Neural progenitor cell (in vitro differentiated cells): ENCODE data around the gene TRAF1. TPM values are rescaled to one million over a fixed set of nuclear protein-coding genes. Genes with fewer than 3 reads are reported as not detected.
A peak's percentile ranks its signal among the peaks of the same experiment; 100 is the strongest.

Source experiments
- DNase-seq: peaks from one replicate; pipeline ENCODE4 v3.0.0-alpha.2; 2016; ENCODE audit warnings: low spot score
- H2AFZ ChIP-seq: fragments of 200-600 bp; sonication (generic); replicated peaks from 2 replicates; pipeline ENCODE4 v1.6.1; 2016; ENCODE audit warnings: antibody characterized with exemption
- H3F3A ChIP-seq: fragments of 200-600 bp; sonication (generic); 2 replicates; pipeline ENCODE4 v1.6.1; 2016; ENCODE audit warnings: antibody characterized with exemption, low read depth
- H3K27ac ChIP-seq: fragments of 200-600 bp; sonication (generic); 2 replicates; pipeline ENCODE4 v1.5.1; 2016; ENCODE audit warnings: mild to moderate bottlenecking
- H3K27me3 ChIP-seq: fragments of 200-600 bp; sonication (generic); 2 replicates; pipeline ENCODE4 v1.6.1; 2016; ENCODE audit warnings: mild to moderate bottlenecking, moderate library complexity
- H3K36me3 ChIP-seq: fragments of 200-600 bp; sonication (generic); 2 replicates; pipeline ENCODE4 v1.5.1; 2016
- H3K4me1 ChIP-seq: fragments of 200-600 bp; sonication (generic); 2 replicates; pipeline ENCODE4 v1.6.1; 2016; ENCODE audit warnings: mixed run types
- H3K4me2 ChIP-seq: fragments of 200-600 bp; sonication (generic); 2 replicates; pipeline ENCODE4 v1.6.1; 2016
- H3K4me3 ChIP-seq: fragments of 200-600 bp; sonication (generic); 2 replicates; pipeline ENCODE4 v1.5.1; 2016
- H3K79me2 ChIP-seq: fragments of 200-600 bp; sonication (generic); 2 replicates; pipeline ENCODE4 v1.6.1; 2016; ENCODE audit warnings: low read depth
- H3K9ac ChIP-seq: fragments of 200-600 bp; sonication (generic); 2 replicates; pipeline ENCODE4 v1.6.1; 2016
- H3K9me3 ChIP-seq: fragments of 200-600 bp; sonication (generic); 2 replicates; pipeline ENCODE4 v1.5.1; 2016; ENCODE audit warnings: low read depth
- H4K20me1 ChIP-seq: fragments of 200-600 bp; sonication (generic); 2 replicates; pipeline ENCODE4 v1.6.1; 2016; ENCODE audit warnings: low read depth
- H3K27ac Mint-ChIP-seq: 3 replicates; pipeline ENCODE4 v1.8.0; 2021; ENCODE audit warnings: mixed read lengths
- H3K27me3 Mint-ChIP-seq: 2 replicates; pipeline ENCODE4 v1.8.0; 2022; ENCODE audit warnings: low read depth, mild to moderate bottlenecking, inconsistent platforms, moderate library complexity, mixed read lengths; ENCODE audit not compliant: insufficient read depth
- H3K36me3 Mint-ChIP-seq: 3 replicates; pipeline ENCODE4 v1.8.0; 2021; ENCODE audit warnings: mixed read lengths
- H3K4me1 Mint-ChIP-seq: 3 replicates; pipeline ENCODE4 v1.8.0; 2021; ENCODE audit warnings: mixed read lengths
- H3K4me3 Mint-ChIP-seq: 3 replicates; pipeline ENCODE4 v1.8.0; 2021; ENCODE audit warnings: mild to moderate bottlenecking, moderate library complexity, mixed read lengths
- H3K9me3 Mint-ChIP-seq: 3 replicates; pipeline ENCODE4 v1.8.0; 2020; ENCODE audit warnings: mixed read lengths
- EZH2 ChIP-seq: fragments of 200-600 bp; sonication (generic); IDR thresholded peaks from 2 replicates; pipeline ENCODE4 v1.6.1; 2017; ENCODE audit warnings: antibody characterized with exemption, mild to moderate bottlenecking, moderate library complexity
- EZH2phosphoT487 ChIP-seq: fragments of 200-600 bp; sonication (generic); IDR thresholded peaks from 2 replicates; pipeline ENCODE4 v1.6.1; 2017; ENCODE audit warnings: antibody characterized with exemption
- total RNA-seq: library from RNA; depleted of rRNA; stranded (reverse); fragments of >200 nt; gene quantifications from 2 replicates; pipeline ENCODE4 v1.2.3, GENCODE V29; 2015; ENCODE audit warnings: low replicate concordance
- TF ChIP-seq, protein P1 (sequence below): fragments of 200-600 bp; sonication (generic); IDR thresholded peaks from 2 replicates; pipeline ENCODE4 v1.5.1; 2017; ENCODE audit warnings: antibody characterized with exemption, mild to moderate bottlenecking

The TRAF1 gene
- total RNA-seq, 1 donor from 2014 or later: 3.2 TPM

DNA sequence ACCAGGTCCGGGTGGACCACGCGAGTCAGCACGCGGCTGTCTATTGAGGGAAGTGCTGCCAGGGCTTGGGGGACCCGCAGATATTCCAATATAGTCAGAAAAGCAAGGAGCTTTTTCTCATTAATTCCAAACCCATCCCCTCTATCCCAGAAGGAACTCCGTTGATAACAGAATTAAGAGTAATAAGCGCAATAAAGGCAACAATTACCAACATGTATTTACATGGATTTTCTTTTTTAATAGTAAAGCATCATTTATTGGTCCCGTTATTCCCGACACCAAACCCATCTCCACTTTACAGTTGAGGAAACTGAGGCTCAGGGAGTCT, 57.3 kb downstream of the TRAF1 start:
- Mint-ChIP-seq H3K36me3 (peaks cover 20% of the 10 kb centered on the region), H3K9me3 (no peaks in the 10 kb centered on the region), H3K4me1 (peaks cover 8% of the 10 kb centered on the region), H3K4me3 (peak overlapping the region; percentile 84), H3K27me3 (peaks cover 3% of the 10 kb centered on the region), H3K27ac (no peak overlapping the region)
- Histone ChIP-seq H3F3A (peaks cover 10% of the 10 kb centered on the region), H4K20me1 (no peaks in the 10 kb centered on the region), H3K27me3 (no peaks in the 10 kb centered on the region), H3K4me1 (peaks cover 3% of the 10 kb centered on the region), H3K9me3 (no peaks in the 10 kb centered on the region), H2AFZ (peak overlapping the region; percentile 74), H3K27ac (no peak overlapping the region), H3K4me3 (peak overlapping the region; percentile 56), H3K36me3 (no peaks in the 10 kb centered on the region), H3K9ac (no peak overlapping the region), H3K4me2 (peak overlapping the region; percentile 77), H3K79me2 (no peaks in the 10 kb centered on the region)
- no peak for DNase-seq
- TF ChIP-seq, protein P1, sequence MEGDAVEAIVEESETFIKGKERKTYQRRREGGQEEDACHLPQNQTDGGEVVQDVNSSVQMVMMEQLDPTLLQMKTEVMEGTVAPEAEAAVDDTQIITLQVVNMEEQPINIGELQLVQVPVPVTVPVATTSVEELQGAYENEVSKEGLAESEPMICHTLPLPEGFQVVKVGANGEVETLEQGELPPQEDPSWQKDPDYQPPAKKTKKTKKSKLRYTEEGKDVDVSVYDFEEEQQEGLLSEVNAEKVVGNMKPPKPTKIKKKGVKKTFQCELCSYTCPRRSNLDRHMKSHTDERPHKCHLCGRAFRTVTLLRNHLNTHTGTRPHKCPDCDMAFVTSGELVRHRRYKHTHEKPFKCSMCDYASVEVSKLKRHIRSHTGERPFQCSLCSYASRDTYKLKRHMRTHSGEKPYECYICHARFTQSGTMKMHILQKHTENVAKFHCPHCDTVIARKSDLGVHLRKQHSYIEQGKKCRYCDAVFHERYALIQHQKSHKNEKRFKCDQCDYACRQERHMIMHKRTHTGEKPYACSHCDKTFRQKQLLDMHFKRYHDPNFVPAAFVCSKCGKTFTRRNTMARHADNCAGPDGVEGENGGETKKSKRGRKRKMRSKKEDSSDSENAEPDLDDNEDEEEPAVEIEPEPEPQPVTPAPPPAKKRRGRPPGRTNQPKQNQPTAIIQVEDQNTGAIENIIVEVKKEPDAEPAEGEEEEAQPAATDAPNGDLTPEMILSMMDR: no peak
- TF ChIP-seq EZH2phosphoT487 (no peak), EZH2 (no peak)

DNA sequence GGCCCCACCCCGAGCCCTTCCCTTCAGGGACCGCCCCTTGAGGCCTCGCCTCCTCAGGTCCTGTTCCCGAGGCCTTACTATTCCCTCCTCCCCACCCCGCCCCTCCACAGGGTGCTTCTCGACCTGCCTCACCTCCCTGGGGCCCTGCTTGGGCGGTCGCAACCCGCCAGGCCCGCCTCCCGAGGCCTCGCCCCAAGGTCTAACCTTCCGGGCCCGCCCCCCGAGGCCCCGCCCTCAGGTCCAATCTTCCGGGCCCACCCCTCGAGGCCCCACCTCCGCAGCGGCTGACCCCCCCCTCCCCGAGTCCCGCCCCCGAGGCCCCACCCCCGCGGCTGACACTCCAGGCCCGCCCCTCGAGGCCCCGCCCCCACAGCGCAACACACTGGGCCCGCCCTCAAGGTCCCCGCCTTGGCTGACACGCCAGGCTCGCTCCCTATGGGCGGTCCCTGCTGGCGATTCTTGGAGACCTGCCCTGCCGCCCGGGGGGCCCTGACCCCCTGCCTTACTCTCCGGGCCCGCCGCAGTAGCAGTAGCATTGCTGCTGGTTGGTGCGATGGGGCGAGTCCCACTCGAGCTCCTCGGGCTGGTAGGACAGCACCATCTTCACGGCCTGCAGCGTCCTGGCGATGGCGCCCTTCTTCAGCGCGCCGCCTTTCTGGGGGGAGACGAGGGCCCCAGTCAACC, 57.8 kb downstream of the TRAF1 start:
- Histone ChIP-seq H4K20me1 (no peaks in the 10 kb centered on the region), H2AFZ (peak overlapping the region; percentile 74), H3F3A (peaks cover 10% of the 10 kb centered on the region), H3K27ac (no peak overlapping the region), H3K9ac (no peak overlapping the region), H3K27me3 (no peaks in the 10 kb centered on the region), H3K4me3 (peak overlapping the region; percentile 56), H3K9me3 (no peaks in the 10 kb centered on the region), H3K4me1 (peaks cover 3% of the 10 kb centered on the region), H3K36me3 (no peaks in the 10 kb centered on the region), H3K79me2 (no peaks in the 10 kb centered on the region), H3K4me2 (peak overlapping the region; percentile 77)
- DNase-seq: peak; percentile 98
- Mint-ChIP-seq H3K9me3 (no peaks in the 10 kb centered on the region), H3K36me3 (peaks cover 24% of the 10 kb centered on the region), H3K4me1 (peaks cover 8% of the 10 kb centered on the region), H3K4me3 (peak overlapping the region; percentile 84), H3K27me3 (peaks cover 3% of the 10 kb centered on the region), H3K27ac (no peak overlapping the region)
- TF ChIP-seq EZH2phosphoT487 (no peak), EZH2 (no peak)
- TF ChIP-seq, protein P1: peak; percentile 55

DNA sequence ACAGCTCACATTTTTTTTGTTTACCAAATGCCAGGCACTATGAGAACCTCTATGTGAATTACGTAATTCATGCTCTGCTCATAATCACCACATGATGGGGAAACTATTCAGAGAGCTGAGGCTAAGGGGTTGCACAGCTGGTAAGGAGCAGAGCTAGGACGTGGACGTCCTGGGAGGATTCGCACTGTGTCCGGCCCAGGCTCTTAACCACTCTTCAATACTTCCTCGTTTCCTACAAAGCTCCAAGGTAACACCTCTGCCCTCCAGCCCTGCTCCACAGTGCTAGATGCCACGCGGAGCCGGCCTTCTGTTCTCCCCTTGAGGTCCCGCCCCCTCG, 58.3 kb downstream of the TRAF1 start:
- TF ChIP-seq EZH2phosphoT487 (no peak), EZH2 (no peak)
- TF ChIP-seq, protein P1: no peak
- Histone ChIP-seq H4K20me1 (no peaks in the 10 kb centered on the region), H3F3A (peaks cover 10% of the 10 kb centered on the region), H3K79me2 (no peaks in the 10 kb centered on the region), H3K4me3 (peak overlapping the region; percentile 56), H2AFZ (peak overlapping the region; percentile 21), H3K9ac (no peak overlapping the region), H3K4me2 (peak overlapping the region; percentile 69), H3K4me1 (peaks cover 3% of the 10 kb centered on the region), H3K27me3 (no peaks in the 10 kb centered on the region), H3K27ac (no peak overlapping the region), H3K36me3 (no peaks in the 10 kb centered on the region), H3K9me3 (no peaks in the 10 kb centered on the region)
- Mint-ChIP-seq H3K4me3 (peak overlapping the region; percentile 65), H3K27me3 (peaks cover 3% of the 10 kb centered on the region), H3K36me3 (peaks cover 19% of the 10 kb centered on the region), H3K27ac (no peak overlapping the region), H3K4me1 (peaks cover 5% of the 10 kb centered on the region), H3K9me3 (no peaks in the 10 kb centered on the region)
- DNase-seq: no peak
